ENCODE data around the gene HPSE2. TPM values are rescaled to one million over a fixed set of nuclear protein-coding genes. Genes with fewer than 3 reads are reported as not detected.

Gene HPSE2
- total and polyA plus RNA-seq, 2 of the 8 experiments (the other 6 are each of a cell fraction or from before 2014, with no cell fraction given), result 0.41 to 0.58 TPM

- no peak overlapping the region for H4K8ac ChIP-seq (ENCODE audit: extremely low read depth, insufficient read depth, low read length)
- H3K79me2 ChIP-seq (ENCODE audit: control insufficient read depth in 1 of 2, insufficient read depth in 2 of 2, low read length in 2 of 2), result no peaks in the 10 kb centered on the region
- H3K27me3 ChIP-seq (replicated peaks in 1 of 4; ENCODE audit: control insufficient read depth in 3 of 4, extremely low read depth in 1 of 4, insufficient read depth in 3 of 4, low read length in 3 of 4), result no peaks in the 10 kb centered on the region
- no peak overlapping the region for H2AFZ ChIP-seq (ENCODE audit: low read length)
- no peaks in the 10 kb centered on the region for H3K36me3 ChIP-seq (ENCODE audit: control insufficient read depth in 2 of 4, insufficient read depth in 4 of 4, low read length in 3 of 4)
- H2BK15ac ChIP-seq (ENCODE audit: low read length), result no peak overlapping the region
- DNase-seq (ENCODE audit: low read depth in 1 of 2, low spot score in 2 of 2) (no peak), FAIRE-seq (no peak)
- H4K5ac ChIP-seq (ENCODE audit: insufficient read length, low read depth, low read length), result no peak overlapping the region
- no peak overlapping the region for H3K4me2 ChIP-seq (ENCODE audit: insufficient read depth in 1 of 2, low read depth in 2 of 2, low read length in 2 of 2)
- H2BK20ac ChIP-seq (ENCODE audit: low read length), result no peak overlapping the region
- no peak overlapping the region for H2BK12ac ChIP-seq (ENCODE audit: low read depth, low read length)
- H3K9me3 ChIP-seq (ENCODE audit: insufficient read depth in 2 of 2, low read depth in 1 of 2, low read length in 1 of 2), result no peaks in the 10 kb centered on the region
- no peak overlapping the region for H3K27ac ChIP-seq (ENCODE audit: low read depth, low read length)
- no peak overlapping the region for H3K18ac ChIP-seq (ENCODE audit: extremely low read depth, low read length)
- H2AK5ac ChIP-seq (ENCODE audit: low read depth, low read length), result no peak overlapping the region
- no peaks in the 10 kb centered on the region for H4K20me1 ChIP-seq (replicated peaks in 1 of 2; ENCODE audit: control insufficient read depth in 1 of 2, insufficient read depth in 2 of 2, low read length in 2 of 2)
- no peak overlapping the region for H3K23ac ChIP-seq (ENCODE audit: insufficient read length)
- H3K9ac ChIP-seq (replicated peaks in 1 of 4; ENCODE audit: extremely low read depth in 1 of 4, low read depth in 3 of 4, low read length in 3 of 4), result no peak overlapping the region
- H3K4ac ChIP-seq (replicated peaks; ENCODE audit: insufficient read length, low read depth, low read length), result no peak overlapping the region
- TF ChIP-seq SUZ12 (IDR thresholded peaks at IDR 0.05; ENCODE audit: low read length), result no peak
- TF ChIP-seq YY1 (IDR thresholded peaks at IDR 0.05; ENCODE audit: low read depth, low read length), result no peak
- no peak for TF ChIP-seq ZNF274 (IDR thresholded peaks at IDR 0.05; ENCODE audit: borderline replicate concordance, extremely low read depth, low read length)
- no peak for TF ChIP-seq TAF1 (IDR thresholded peaks at IDR 0.05; ENCODE audit: low read depth, low read length)
- TF ChIP-seq JUND (IDR thresholded peaks at IDR 0.05; ENCODE audit: low read length), result no peak
- no peak for TF ChIP-seq RFX5 (IDR thresholded peaks at IDR 0.05; ENCODE audit: borderline replicate concordance, low read depth, low read length)
- no peak for TF ChIP-seq TAF7 (optimal IDR thresholded peaks at IDR 0.05; ENCODE audit: borderline replicate concordance, low read depth, low read length)
- TF ChIP-seq CREB1 (IDR thresholded peaks at IDR 0.05), result no peak
- TF ChIP-seq POLR2AphosphoS5 (IDR thresholded peaks at IDR 0.05; ENCODE audit: low read depth, low read length), result no peak
- no peak for TF ChIP-seq SP4 (IDR thresholded peaks at IDR 0.05; ENCODE audit: low read length)
- no peak for TF ChIP-seq EZH2 (IDR thresholded peaks at IDR 0.05; ENCODE audit: low read depth, low read length, severe bottlenecking)
- TF ChIP-seq ATF2 (IDR thresholded peaks at IDR 0.05; ENCODE audit: low read length), result no peak
- TF ChIP-seq MAFK (IDR thresholded peaks at IDR 0.05; ENCODE audit: low read depth, low read length), result no peak
- no peak for TF ChIP-seq FOSL1 (IDR thresholded peaks at IDR 0.05; ENCODE audit: insufficient read depth, low read depth, low read length)
- no peak overlapping the region for H2BK5ac ChIP-seq (ENCODE audit: low read depth, low read length)
- no peak overlapping the region for H3K56ac ChIP-seq (replicated peaks; ENCODE audit: insufficient read length, low read depth, low read length)
- no peaks in the 10 kb centered on the region for H3K23me2 ChIP-seq (ENCODE audit: low read depth, low read length)
- no peak overlapping the region for H3K4me3 ChIP-seq (ENCODE audit: extremely low read depth in 1 of 4, insufficient read depth in 2 of 4, low read depth in 3 of 4, low read length in 4 of 4)
- no peak overlapping the region for H3K14ac ChIP-seq (ENCODE audit: insufficient read length)
- CTCF ChIA-PET (ENCODE audit: partially characterized antibody), result no interaction called here
- no peak overlapping the region for H4K91ac ChIP-seq (replicated peaks; ENCODE audit: insufficient read length, low read length)
- no peaks in the 10 kb centered on the region for H3K79me1 ChIP-seq (ENCODE audit: low read depth, low read length)
- no peaks in the 10 kb centered on the region for H3K4me1 ChIP-seq (replicated peaks in 1 of 4; ENCODE audit: control insufficient read depth in 3 of 4, insufficient read depth in 4 of 4, low read length in 3 of 4)
- POLR2A ChIA-PET (ENCODE audit: partially characterized antibody), result no interaction called here
- H2BK120ac ChIP-seq (replicated peaks; ENCODE audit: low read depth, low read length), result no peak overlapping the region
Observed at GRCh38 chr10:98967601-98968000, 268.1 kb downstream of the HPSE2 start.

Measured in H1 (cell line).